HepG2 (cell line): ENCODE results near the gene CFAP46. TPM values are rescaled to one million over a fixed set of nuclear protein-coding genes. Genes with fewer than 3 reads are reported as not detected.

Experiments
- ATAC-seq: fragments of 200-7000 bp; cut with Tn5 transposase; 3 replicates; pipeline ENCODE4 v1.9.1; 2020; ENCODE audit warnings: mild to moderate bottlenecking, moderate library complexity
- BruUV-seq: library from RNA; stranded (reverse); fragments of 400-500 nt; replicated peaks from 2 replicates; lab custom pipeline; 2021; lab: Mats Ljungman, UMichigan
- CTCF ChIA-PET: fragments of 300-600 bp; formaldehyde crosslinking; extraction: SDS; loops from one replicate; lab custom pipeline; 2021; ENCODE audit warnings: low total read pairs, inconsistent platforms, low intra/inter-chr PET ratio; lab: Yijun Ruan, JAX
- POLR2A ChIA-PET: fragments of 350-600 bp; sonication (Branson Sonifier 250); formaldehyde crosslinking; loops from one replicate; lab custom pipeline; 2020; ENCODE audit warnings: antibody characterized with exemption, inconsistent platforms; lab: Yijun Ruan, JAX
- DNase-seq: peaks from one replicate; pipeline ENCODE4 v3.0.0-alpha.2; 2015; ENCODE audit warnings: low spot score
- FAIRE-seq: peaks from 3 replicates; lab custom pipeline; 2011; peaks lifted over from hg19 to GRCh38; lab: Jason Lieb, UNC
- H2AFZ ChIP-seq: one replicate; pipeline ENCODE4 v1.6.1; 2011; ENCODE audit warnings: low read length, inconsistent platforms
- H3K27ac ChIP-seq: fragments of 300-600 bp; 3 replicates; pipeline ENCODE4 v1.8.0; 2011; ENCODE audit warnings: mixed run types, mild to moderate bottlenecking, mixed read lengths, low read length, inconsistent platforms; ENCODE audit not compliant: insufficient read depth; ENCODE audit errors: extremely low read length
- H3K27me3 ChIP-seq, 2 experiments: fragments of 200-600 bp in 1 of 2; 2 replicates in 1 of 2; 3 replicates in 1 of 2; pipeline versions ENCODE4 v1.6.0 to v1.8.0; 2011; ENCODE audit warnings: low read length in 2 of 2, mild to moderate bottlenecking in 2 of 2, moderate library complexity in 2 of 2, inconsistent platforms in 1 of 2; ENCODE audit not compliant: insufficient read depth in 2 of 2, control insufficient read depth in 1 of 2
- H3K36me3 ChIP-seq, 2 experiments: fragments of 200-600 bp in 1 of 2; replicated peaks in 1 of 2; 2 replicates in 1 of 2; 3 replicates in 1 of 2; pipeline versions ENCODE4 v1.5.1 to v1.8.0; 2011; ENCODE audit warnings: low read length in 2 of 2, inconsistent platforms in 1 of 2; ENCODE audit not compliant: insufficient read depth in 2 of 2, control insufficient read depth in 1 of 2
- H3K4me1 ChIP-seq: 2 replicates; pipeline ENCODE4 v1.5.1; 2012; ENCODE audit warnings: low read length, inconsistent platforms; ENCODE audit not compliant: insufficient read depth
- H3K4me2 ChIP-seq: 2 replicates; pipeline ENCODE4 v1.6.0; 2011; ENCODE audit warnings: low read depth, low read length, inconsistent platforms
- H3K4me3 ChIP-seq, 3 experiments: fragments of 200-600 bp in 1 of 3; sonication (generic), shearing (Covaris generic) in 1 of 3; replicated peaks in 1 of 3; 2 replicates each; pipeline ENCODE4 v1.5.1; 2011 to 2016; ENCODE audit warnings: low read length in 3 of 3, inconsistent platforms in 2 of 3, low read depth in 2 of 3, mild to moderate bottlenecking in 2 of 3, control low read depth in 1 of 3, mixed read lengths in 1 of 3; ENCODE audit not compliant: insufficient read depth in 1 of 3
- H3K79me2 ChIP-seq: one replicate; pipeline ENCODE4 v1.6.1; 2011; ENCODE audit warnings: low read length, inconsistent platforms; ENCODE audit not compliant: insufficient read depth
- H3K9ac ChIP-seq: 2 replicates; pipeline ENCODE4 v1.6.0; 2011; ENCODE audit warnings: mild to moderate bottlenecking, low read depth, low read length, inconsistent platforms; ENCODE audit not compliant: insufficient read depth
- H3K9me3 ChIP-seq: 2 replicates; pipeline ENCODE4 v1.5.1; 2012; ENCODE audit warnings: mild to moderate bottlenecking, low read length
- H4K20me1 ChIP-seq: 2 replicates; pipeline ENCODE4 v1.6.0; 2011; ENCODE audit warnings: inconsistent platforms, mild to moderate bottlenecking, low read length, moderate library complexity; ENCODE audit not compliant: insufficient read depth
- IRF1 ChIP-seq: sonication (generic); formaldehyde crosslinking; IDR thresholded peaks from 2 replicates; pipeline ENCODE4 v1.4.0; 2020; ENCODE audit warnings: low read depth, mild to moderate bottlenecking, missing genetic modification reagents
- MXD4 ChIP-seq: IDR thresholded peaks from 2 replicates; pipeline ENCODE4 v1.6.1; 2016; ENCODE audit warnings: mild to moderate bottlenecking, missing biosample characterization, missing genetic modification reagents
- SAFB2 ChIP-seq: sonication (generic); formaldehyde crosslinking; IDR thresholded peaks from 2 replicates; pipeline ENCODE4 v1.5.1; 2020; ENCODE audit warnings: missing genetic modification reagents, low read depth, mild to moderate bottlenecking, borderline replicate concordance
- ZNF205 ChIP-seq: IDR thresholded peaks from 2 replicates; pipeline ENCODE4 v1.6.1; 2018; ENCODE audit warnings: missing biosample characterization, missing genetic modification reagents
- ZNF232 ChIP-seq: sonication (generic); formaldehyde crosslinking; IDR thresholded peaks from 2 replicates; pipeline ENCODE4 v1.4.0; 2020; ENCODE audit warnings: missing genetic modification reagents, borderline replicate concordance
- ZNF343 ChIP-seq: sonication (generic); formaldehyde crosslinking; IDR thresholded peaks from 2 replicates; pipeline ENCODE4 v1.4.0; 2020; ENCODE audit warnings: mild to moderate bottlenecking, missing genetic modification reagents
- WGBS: methylation state at CpG from one replicate; pipeline ENCODE4 v1.1.6; 2017; ENCODE audit warnings: low lambda C conversion rate; 5-methylcytosine and 5-hydroxymethylcytosine counted together
- in situ Hi-C: cut with HindIII; loops from 2 replicates; pipeline ENCODE4 v1.10.0; 2017; ENCODE audit warnings: low pct_unique_long_range_greater_than_20kb; ENCODE audit not compliant: extremely low pct_ligation_motif_present
- intact Hi-C: fragments of 100-400 bp; cut with micrococcal nuclease; formaldehyde crosslinking; loops from one replicate; pipeline ENCODE4 v1.10.0; 2022; ENCODE audit not compliant: unreplicated experiment
- polyA plus RNA-seq, 8 experiments: library from polyadenylated mRNA; depleted of rRNA in 3 of 8; stranded (reverse) in 7 of 8; unstranded in 1 of 8; fragments of >200 nt; fragmentation: Illumina TruSeq in 4 of 8; extraction: Trizol in 4 of 8; gene quantifications; 2 replicates each; pipeline versions ENCODE4 v1.2.1 to v1.2.3, GENCODE V29; 2011 to 2016; ENCODE audit warnings: low read depth in 4 of 8, missing spikeins in 1 of 8, mixed read lengths in 1 of 8; ENCODE audit not compliant: insufficient read depth in 1 of 8
- total RNA-seq, 5 experiments: library from RNA; depleted of rRNA; stranded (reverse); fragments of >200 nt; fragmentation: Illumina TruSeq; extraction: Trizol; gene quantifications; 2 replicates each; pipeline ENCODE4 v1.2.3, GENCODE V29; 2016; ENCODE audit warnings: low read depth in 1 of 5
- TF ChIP-seq, protein P1 (sequence below): IDR thresholded peaks from 2 replicates; pipeline ENCODE4 v1.6.1; 2016; ENCODE audit warnings: missing compliant biosample characterization, missing genetic modification reagents, borderline replicate concordance

CFAP46 gene
- total and polyA plus RNA-seq, 2 of the 13 experiments (the other 11 are each of a cell fraction or from before 2014, with no cell fraction given): 0.24 to 0.84 TPM

GRCh38 chr10:132809232-132810140 lies 132.9 kb downstream of the CFAP46 start:
- no peaks in the 10 kb centered on the region for H4K20me1 ChIP-seq
- POLR2A ChIA-PET: no interaction called here
- FAIRE-seq: no peak
- H3K27me3 ChIP-seq: peaks cover 8 to 55% of the 10 kb centered on the region in 2 experiments; a peak in 4 of 5 replicates
- no peak overlapping the region for H3K4me3 ChIP-seq
- H3K36me3 ChIP-seq: no peaks in the 10 kb centered on the region
- H3K79me2 ChIP-seq: no peaks in the 10 kb centered on the region
- H3K4me2 ChIP-seq: no peak overlapping the region
- intact Hi-C loops: no loop called here
- TF ChIP-seq ZNF205 (CRISPR knock-in tag): no peak
- H3K4me1 ChIP-seq: no peaks in the 10 kb centered on the region
- H3K9ac ChIP-seq: no peak overlapping the region
- ATAC-seq: no peak
- DNase-seq: no peak
- no TSS peak for BruUV-seq
- in situ Hi-C loops: no loop called here
- no peak overlapping the region for H3K27ac ChIP-seq
- no peak overlapping the region for H2AFZ ChIP-seq
- WGBS: 25% methylated on average over 20 of the region's 38 CpGs
- CTCF ChIA-PET: no interaction called here
- H3K9me3 ChIP-seq: no peaks in the 10 kb centered on the region

- no peaks in the 10 kb centered on the region for H3K79me2 ChIP-seq
- H3K4me3 ChIP-seq: no peak overlapping the region
- POLR2A ChIA-PET: no interaction called here
- intact Hi-C loops (no loop called here), in situ Hi-C loops (no loop called here)
- CTCF ChIA-PET: no interaction called here
- no peak overlapping the region for H3K9ac ChIP-seq
- H3K4me2 ChIP-seq: no peak overlapping the region
- no peak for FAIRE-seq
- H3K27ac ChIP-seq: no peak overlapping the region
- DNase-seq: no peak
- no peak overlapping the region for H2AFZ ChIP-seq
- H3K9me3 ChIP-seq: no peaks in the 10 kb centered on the region
- H3K36me3 ChIP-seq: no peaks in the 10 kb centered on the region
- no peaks in the 10 kb centered on the region for H4K20me1 ChIP-seq
- WGBS: 64% methylated on average over 17 of the region's 42 CpGs
- BruUV-seq: no TSS peak
- ATAC-seq: no peak
- H3K4me1 ChIP-seq: no peaks in the 10 kb centered on the region
- peaks cover 8 to 51% of the 10 kb centered on the region in 2 experiments; a peak in 4 of 5 replicates for H3K27me3 ChIP-seq
- TF ChIP-seq ZNF343 (CRISPR knock-in tag): no peak
- TF ChIP-seq MXD4: no peak
- no peak for TF ChIP-seq ZNF232 (CRISPR knock-in tag)
- TF ChIP-seq, protein P1, sequence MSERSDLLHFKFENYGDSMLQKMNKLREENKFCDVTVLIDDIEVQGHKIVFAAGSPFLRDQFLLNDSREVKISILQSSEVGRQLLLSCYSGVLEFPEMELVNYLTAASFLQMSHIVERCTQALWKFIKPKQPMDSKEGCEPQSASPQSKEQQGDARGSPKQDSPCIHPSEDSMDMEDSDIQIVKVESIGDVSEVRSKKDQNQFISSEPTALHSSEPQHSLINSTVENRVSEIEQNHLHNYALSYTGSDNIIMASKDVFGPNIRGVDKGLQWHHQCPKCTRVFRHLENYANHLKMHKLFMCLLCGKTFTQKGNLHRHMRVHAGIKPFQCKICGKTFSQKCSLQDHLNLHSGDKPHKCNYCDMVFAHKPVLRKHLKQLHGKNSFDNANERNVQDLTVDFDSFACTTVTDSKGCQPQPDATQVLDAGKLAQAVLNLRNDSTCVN (CRISPR knock-in tag): no peak
- no peak for TF ChIP-seq IRF1 (CRISPR knock-in tag)
- TF ChIP-seq SAFB2 (CRISPR knock-in tag): no peak
These were observed 133.8 kb downstream of the CFAP46 start for GRCh38 chr10:132808383-132809231.
